ENCODE measurements around the gene TMEM52B.
"Not testable (repeated sequence)": the region's sequence is repeated elsewhere in the genome, so short reads cannot be mapped to it uniquely, and the experiment has no call there.

Gene TMEM52B

GRCh38 chr12:10171973-10172728 is 6.7 kb upstream of the TMEM52B start, which contains the start of gene OLR1:
Gene OLR1, minus strand, starts transcription at chr12:10172132. Its CDS starts 55 bp downstream, at chr12:10172077.
- no peak for DNase-seq

GRCh38 chr12:10174986-10175614 is 3.7 kb upstream of the TMEM52B start:
- DNase-seq, result no peak

- DNase-seq, result no peak
Measured at GRCh38 chr12:10175846-10176636, 2.8 kb upstream of the TMEM52B start.

- DNase-seq, result no peak
Measured at GRCh38 chr12:10179776-10180181, 947 bp downstream of the TMEM52B start.

- no peak for DNase-seq
Measured at GRCh38 chr12:10182354-10183049, 3.7 kb downstream of the TMEM52B start.

- DNase-seq, result no peak
Measured at GRCh38 chr12:10184261-10184843, 5.5 kb downstream of the TMEM52B start.

- DNase-seq, result peak; percentile 55
Measured at GRCh38 chr12:10186299-10186698, 7.5 kb downstream of the TMEM52B start.

GRCh38 chr12:10186958-10187357 is 8.1 kb downstream of the TMEM52B start:
- DNase-seq, result not testable (repeated sequence)

GRCh38 chr12:10189653-10190052 is 10.8 kb downstream of the TMEM52B start:
- no peak for DNase-seq

- DNase-seq, result peak; percentile 58
Measured at GRCh38 chr12:10190558-10191388, 11.9 kb downstream of the TMEM52B start.

GRCh38 chr12:10191865-10192264 is 13.0 kb downstream of the TMEM52B start:
- no peak for DNase-seq

- DNase-seq, result no peak
Measured at GRCh38 chr12:10194160-10194670, 15.4 kb downstream of the TMEM52B start.

- DNase-seq, result peak; percentile 23
Measured at GRCh38 chr12:10196210-10196609, 17.4 kb downstream of the TMEM52B start.

- DNase-seq, result no peak
Measured at GRCh38 chr12:10197879-10198278, 19.0 kb downstream of the TMEM52B start.

GRCh38 chr12:10204495-10204894 is 25.7 kb downstream of the TMEM52B start:
- DNase-seq, result not testable (repeated sequence)

GRCh38 chr12:10205220-10205807 is 26.5 kb downstream of the TMEM52B start:
- no peak for DNase-seq

- DNase-seq, result no peak
Measured at GRCh38 chr12:10207136-10207535, 28.3 kb downstream of the TMEM52B start.

GRCh38 chr12:10210225-10210624 is 31.4 kb downstream of the TMEM52B start:
- no peak for DNase-seq

GRCh38 chr12:10211101-10211939 is 32.5 kb downstream of the TMEM52B start:
- no peak for DNase-seq
